Stomach (tissue), 4 donors: Measurements from ENCODE around the gene CDKN1B.

Experiments
- CTCF ChIP-seq, 7 experiments: fragments of 450-650 bp in 4 of 7; fragments of 200-600 bp in 3 of 7; sonication (generic) in 3 of 7; IDR thresholded peaks; one replicate each; pipeline ENCODE4 v1.5.1; 2016 to 2019; ENCODE audit warnings: antibody characterized with exemption in 7 of 7, control low read depth in 2 of 7, mild to moderate bottlenecking in 1 of 7
- EP300 ChIP-seq: sonication (generic); formaldehyde crosslinking; IDR thresholded peaks from one replicate; pipeline ENCODE4 v1.6.1; 2017; ENCODE audit warnings: antibody characterized with exemption
- POLR2A ChIP-seq, 4 donors: fragments of 450-650 bp; IDR thresholded peaks; one replicate each; pipeline ENCODE4 v1.6.1; 2016; ENCODE audit warnings: antibody characterized with exemption in 4 of 4, control low read depth in 2 of 4, mild to moderate bottlenecking in 1 of 4, moderate library complexity in 1 of 4
- POLR2AphosphoS5 ChIP-seq, 3 donors: sonication (generic); formaldehyde crosslinking; IDR thresholded peaks; one replicate each; pipeline ENCODE4 v1.6.1; 2016; ENCODE audit warnings: antibody characterized with exemption in 3 of 3

- no peak for TF ChIP-seq CTCF (IDR thresholded peaks at IDR 0.05)
- no peak for TF ChIP-seq POLR2AphosphoS5 (IDR thresholded peaks at IDR 0.05)
- TF ChIP-seq POLR2A (IDR thresholded peaks at IDR 0.05), result no peak
- no peak for TF ChIP-seq EP300
These were observed 3.3 kb upstream of the CDKN1B start for GRCh38 chr12:12713932-12714275.
